ENCODE measurements around the gene LDLRAP1.
"Not testable (repeated sequence)": the region's sequence is repeated elsewhere in the genome, so short reads cannot be mapped to it uniquely, and the experiment has no call there.

LDLRAP1 gene

GRCh38 chr1:25593861-25594260 lies 50.5 kb downstream of the LDLRAP1 start:
- FAIRE-seq (no peak), DNase-seq (ENCODE audit: insufficient read length, low spot score) (no peak)
- TF ChIP-seq POLR2A (IDR thresholded peaks at IDR 0.05; ENCODE audit: low read depth, low read length) (no peak), POLR2AphosphoS5 (IDR thresholded peaks at IDR 0.05; ENCODE audit: low read depth, low read length) (no peak), POU2F2 (IDR thresholded peaks at IDR 0.05; ENCODE audit: low read depth, low read length) (no peak), SPI1 (IDR thresholded peaks at IDR 0.05; ENCODE audit: low read depth, low read length) (no peak)

GRCh38 chr1:25594971-25595370 lies 51.6 kb downstream of the LDLRAP1 start:
- no peak for TF ChIP-seq POU2F2 (IDR thresholded peaks at IDR 0.05; ENCODE audit: low read depth, low read length)
- no peak for FAIRE-seq
- no peak for DNase-seq (ENCODE audit: insufficient read length, low spot score)

- not testable (repeated sequence) for FAIRE-seq; DNase-seq (ENCODE audit: insufficient read length, low spot score)
Measured at GRCh38 chr1:25596641-25597040, 53.2 kb downstream of the LDLRAP1 start.

- DNase-seq (ENCODE audit: insufficient read length, low spot score): no peak
- no peak for FAIRE-seq
- TF ChIP-seq POLR2A (IDR thresholded peaks at IDR 0.05; ENCODE audit: low read depth, low read length) (no peak), SPI1 (IDR thresholded peaks at IDR 0.05; ENCODE audit: low read depth, low read length) (no peak), POLR2AphosphoS5 (IDR thresholded peaks at IDR 0.05; ENCODE audit: low read depth, low read length) (no peak), POU2F2 (IDR thresholded peaks at IDR 0.05; ENCODE audit: low read depth, low read length) (no peak), TAF1 (IDR thresholded peaks at IDR 0.05; ENCODE audit: low read depth, low read length) (no peak), PAX5 (IDR thresholded peaks at IDR 0.05; ENCODE audit: insufficient read depth, low read length, severe bottlenecking) (no peak)
Measured at GRCh38 chr1:25598879-25599278, 55.5 kb downstream of the LDLRAP1 start.

- FAIRE-seq (peak; percentile 87), DNase-seq (ENCODE audit: insufficient read length, low spot score) (no peak)
- TF ChIP-seq POLR2AphosphoS5 (IDR thresholded peaks at IDR 0.05; ENCODE audit: low read depth, low read length) (no peak), POU2F2 (IDR thresholded peaks at IDR 0.05; ENCODE audit: low read depth, low read length) (no peak), POLR2A (IDR thresholded peaks at IDR 0.05; ENCODE audit: low read depth, low read length) (no peak), TAF1 (IDR thresholded peaks at IDR 0.05; ENCODE audit: low read depth, low read length) (no peak), SPI1 (IDR thresholded peaks at IDR 0.05; ENCODE audit: low read depth, low read length) (peak; percentile 88)
Measured at GRCh38 chr1:25599969-25600610, 56.7 kb downstream of the LDLRAP1 start.

GRCh38 chr1:25600971-25601699 lies 57.7 kb downstream of the LDLRAP1 start:
- DNase-seq (ENCODE audit: insufficient read length, low spot score); FAIRE-seq: not testable (repeated sequence)

- not testable (repeated sequence) for FAIRE-seq; DNase-seq (ENCODE audit: insufficient read length, low spot score)
Measured at GRCh38 chr1:25603779-25604538, 60.6 kb downstream of the LDLRAP1 start.

- TF ChIP-seq POU2F2 (IDR thresholded peaks at IDR 0.05; ENCODE audit: low read depth, low read length): no peak
- TF ChIP-seq POLR2A (IDR thresholded peaks at IDR 0.05; ENCODE audit: low read depth, low read length): no peak
- no peak for TF ChIP-seq TAF1 (IDR thresholded peaks at IDR 0.05; ENCODE audit: low read depth, low read length)
- no peak for TF ChIP-seq POLR2AphosphoS5 (IDR thresholded peaks at IDR 0.05; ENCODE audit: low read depth, low read length)
- no peak for TF ChIP-seq SPI1 (IDR thresholded peaks at IDR 0.05; ENCODE audit: low read depth, low read length)
- no peak for TF ChIP-seq PAX5 (IDR thresholded peaks at IDR 0.05; ENCODE audit: insufficient read depth, low read length, severe bottlenecking)
- DNase-seq (ENCODE audit: insufficient read length, low spot score): no peak
- peak; percentile 67 for FAIRE-seq
Measured at GRCh38 chr1:25607123-25607522, 63.7 kb downstream of the LDLRAP1 start.

- FAIRE-seq (peak; percentile 98), DNase-seq (ENCODE audit: insufficient read length, low spot score) (peak; percentile 63)
- TF ChIP-seq POLR2A (IDR thresholded peaks at IDR 0.05; ENCODE audit: low read depth, low read length): no peak
- peak; percentile 95 for TF ChIP-seq PAX5 (IDR thresholded peaks at IDR 0.05; ENCODE audit: insufficient read depth, low read length, severe bottlenecking)
- no peak for TF ChIP-seq TAF1 (IDR thresholded peaks at IDR 0.05; ENCODE audit: low read depth, low read length)
Measured at GRCh38 chr1:25608488-25609178, 65.2 kb downstream of the LDLRAP1 start.

GRCh38 chr1:25609921-25610320 lies 66.5 kb downstream of the LDLRAP1 start:
- FAIRE-seq (no peak), DNase-seq (ENCODE audit: insufficient read length, low spot score) (no peak)
- TF ChIP-seq POU2F2 (IDR thresholded peaks at IDR 0.05; ENCODE audit: low read depth, low read length): no peak
- TF ChIP-seq POLR2A (IDR thresholded peaks at IDR 0.05; ENCODE audit: low read depth, low read length): no peak
- TF ChIP-seq SPI1 (IDR thresholded peaks at IDR 0.05; ENCODE audit: low read depth, low read length): no peak
- no peak for TF ChIP-seq TAF1 (IDR thresholded peaks at IDR 0.05; ENCODE audit: low read depth, low read length)
- TF ChIP-seq POLR2AphosphoS5 (IDR thresholded peaks at IDR 0.05; ENCODE audit: low read depth, low read length): no peak
- TF ChIP-seq PAX5 (IDR thresholded peaks at IDR 0.05; ENCODE audit: insufficient read depth, low read length, severe bottlenecking): no peak

Data from GM12891 (cell line).